GM19395 (cell line): Measurements from ENCODE around the gene SLC31A1.

Experiments
- ATAC-seq: cut with Tn5 transposase; IDR thresholded peaks from one replicate; pipeline ENCODE4 v1.9.1; 2021; ENCODE audit warnings: mild to moderate bottlenecking, moderate library complexity; ENCODE audit not compliant: unreplicated experiment

Gene SLC31A1

DNA sequence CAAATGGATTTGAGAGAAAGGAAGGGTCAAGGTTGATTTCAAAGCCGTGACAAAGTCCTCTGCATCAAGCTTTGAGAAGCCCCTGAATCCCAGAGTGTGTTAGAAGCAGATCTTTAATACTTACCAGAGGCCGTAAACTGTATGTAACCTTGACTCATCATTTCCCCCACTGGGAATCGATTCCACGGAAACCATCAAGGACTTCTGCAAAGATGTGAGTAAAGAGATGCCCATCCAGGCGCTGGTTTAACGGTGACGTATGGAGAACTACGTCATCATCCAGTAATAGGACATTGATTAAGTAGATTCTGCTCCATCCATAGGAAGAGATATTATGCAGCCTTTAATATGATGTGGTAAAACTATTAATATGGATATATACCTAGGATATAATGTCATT, 80.2 kb downstream of the SLC31A1 start:
- ATAC-seq: no peak

DNA sequence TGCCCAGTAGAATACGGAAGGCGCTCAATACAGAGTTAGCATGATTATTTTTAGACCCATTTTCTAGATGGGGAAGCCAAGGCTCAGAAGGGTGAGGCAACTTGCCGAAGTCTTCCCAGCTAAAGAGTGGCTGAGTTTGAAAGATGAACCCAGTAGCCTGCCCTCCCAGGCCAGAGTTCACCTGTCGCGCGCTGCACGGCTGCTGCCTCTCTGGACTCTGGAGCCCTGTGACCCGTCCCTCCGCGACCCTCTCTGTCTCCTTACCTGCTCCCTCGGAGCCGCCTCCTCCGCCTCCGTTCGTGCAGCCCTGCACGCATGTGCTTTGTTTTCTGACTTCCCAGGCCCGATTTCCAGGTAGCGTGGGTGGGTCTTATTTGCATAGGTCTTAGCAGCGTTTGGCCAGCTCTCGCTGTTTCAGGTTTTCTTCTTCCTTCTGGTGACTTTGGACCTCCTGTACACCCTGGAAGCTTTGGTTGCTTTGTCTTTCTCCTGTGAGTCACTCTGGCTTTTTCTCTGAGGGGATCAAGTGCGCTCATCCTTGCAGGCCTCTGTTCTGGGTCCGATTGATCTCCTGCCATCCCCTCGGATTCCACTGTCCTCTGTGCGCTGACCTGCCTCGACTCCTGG, 81.6 kb downstream of the SLC31A1 start, which contains the start of gene RNF183:
Gene RNF183, minus strand, starts transcription at position 585 of the 627 bp plus-strand sequence. CDS start 5,192 bp downstream, outside the sequence.
- no peak for ATAC-seq

DNA sequence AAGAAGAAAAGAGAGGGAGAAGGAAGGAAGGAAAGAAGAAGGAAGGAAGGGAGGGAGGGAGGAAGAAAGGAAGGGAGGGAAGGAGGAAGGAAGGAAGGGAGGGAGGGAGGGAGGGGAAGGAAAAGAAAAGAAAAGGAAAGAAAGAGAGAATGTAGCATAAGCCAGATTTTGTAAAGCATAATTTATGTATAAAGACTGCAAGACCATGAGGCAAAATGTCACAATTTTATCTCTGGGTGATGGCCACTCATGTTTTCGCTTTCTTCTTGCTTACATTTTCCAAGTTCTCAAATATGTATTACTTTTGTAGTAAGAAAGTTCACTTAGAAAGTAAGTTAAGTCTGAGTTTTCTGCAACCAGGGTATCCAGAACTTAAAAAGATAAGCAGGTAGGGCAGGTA, 85.2 kb downstream of the SLC31A1 start:
- ATAC-seq: no peak

GRCh38 chr9:113307396-113307975, 86.1 kb downstream of the SLC31A1 start:
- ATAC-seq: no peak

DNA sequence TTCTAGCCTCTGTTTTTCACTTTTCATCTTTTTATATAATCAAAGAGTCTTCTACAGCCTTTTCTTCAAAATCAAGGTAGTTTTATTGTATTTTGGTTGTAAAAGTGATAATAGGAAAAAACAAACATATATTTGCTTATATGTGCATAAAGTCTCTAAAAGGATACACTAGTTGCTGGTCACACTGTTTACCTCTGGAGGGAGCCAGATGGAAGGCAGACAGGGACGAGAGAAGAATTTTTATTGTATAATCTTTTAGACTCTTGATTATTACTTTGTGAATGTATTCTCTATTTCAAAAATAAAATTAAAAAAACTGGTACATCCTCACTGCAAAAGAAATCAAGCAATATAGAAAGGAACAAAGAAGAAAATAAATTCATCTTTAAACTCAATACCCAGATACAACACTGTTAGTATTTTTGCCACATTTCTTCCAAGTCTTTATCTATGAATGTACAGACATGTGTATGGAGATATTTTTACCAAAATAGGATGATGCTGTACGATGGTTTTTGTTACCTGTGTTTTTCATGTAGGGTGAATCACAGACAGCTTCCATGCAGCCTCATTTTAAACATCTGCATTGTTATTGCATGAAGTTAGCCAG, 88.0 kb downstream of the SLC31A1 start:
- no peak for ATAC-seq

GRCh38 chr9:113310538-113310937, 89.2 kb downstream of the SLC31A1 start:
- ATAC-seq: no peak

- ATAC-seq: no peak
These were observed 90.6 kb downstream of the SLC31A1 start for GRCh38 chr9:113311961-113312360.

GRCh38 chr9:113313261-113313660, 91.9 kb downstream of the SLC31A1 start:
- no peak for ATAC-seq
